Transverse colon (tissue), 4 donors: Measurements from ENCODE around the gene SNX32. TPM values are rescaled to one million over a fixed set of nuclear protein-coding genes. Genes with fewer than 3 reads are reported as not detected.
"Not testable (repeated sequence)": the region's sequence is repeated elsewhere in the genome, so short reads cannot be mapped to it uniquely, and the experiment has no call there.

ENCODE experiments used
- DNase-seq: peaks from one replicate; pipeline ENCODE4 v3.0.0-alpha.2; 2019
- H3K27ac ChIP-seq, 4 donors: fragments of 200-600 bp; sonication (generic); 2 replicates each; pipeline ENCODE4 v1.5.1; 2016 to 2018; ENCODE audit warnings: inconsistent platforms in 4 of 4
- H3K27me3 ChIP-seq: fragments of 200-600 bp; sonication (generic); 2 replicates; pipeline ENCODE4 v1.5.1; 2017; ENCODE audit warnings: inconsistent platforms
- H3K36me3 ChIP-seq, 4 donors: fragments of 200-600 bp; sonication (generic); 2 replicates each; pipeline ENCODE4 v1.5.1; 2017 to 2019; ENCODE audit warnings: inconsistent platforms in 4 of 4
- H3K4me1 ChIP-seq, 4 donors: fragments of 200-600 bp; sonication (generic); 2 replicates each; pipeline ENCODE4 v1.5.1; 2017 to 2020; ENCODE audit warnings: inconsistent platforms in 4 of 4
- H3K4me3 ChIP-seq, 4 donors: fragments of 200-600 bp; sonication (generic); 1 replicate in 1 of 4; 2 replicates in 3 of 4; pipeline versions ENCODE4 v1.5.1 to v1.6.1; 2017 to 2019; ENCODE audit warnings: inconsistent platforms in 4 of 4
- H3K9me3 ChIP-seq, 2 donors: fragments of 200-600 bp; sonication (generic); 2 replicates each; pipeline ENCODE4 v1.5.1; 2017 to 2019; ENCODE audit warnings: inconsistent platforms in 2 of 2
- CTCF ChIP-seq, 5 experiments: fragments of 200-600 bp in 3 of 5; fragments of 450-650 bp in 2 of 5; sonication (generic) in 3 of 5; IDR thresholded peaks; 1 replicate in 2 of 5; 2 replicates in 3 of 5; pipeline ENCODE4 v1.5.1; 2016 to 2017; ENCODE audit warnings: antibody characterized with exemption in 5 of 5, inconsistent platforms in 3 of 5, mild to moderate bottlenecking in 2 of 5, moderate library complexity in 1 of 5
- EP300 ChIP-seq: sonication (generic); formaldehyde crosslinking; IDR thresholded peaks from one replicate; pipeline ENCODE4 v1.6.1; 2017; ENCODE audit warnings: antibody characterized with exemption, low read depth
- POLR2A ChIP-seq: fragments of 450-650 bp; IDR thresholded peaks from one replicate; pipeline ENCODE4 v1.6.1; 2016; ENCODE audit warnings: antibody characterized with exemption, mild to moderate bottlenecking, moderate library complexity
- POLR2AphosphoS5 ChIP-seq, 3 donors: sonication (generic); formaldehyde crosslinking; IDR thresholded peaks; one replicate each; pipeline ENCODE4 v1.6.1; 2016; ENCODE audit warnings: antibody characterized with exemption in 3 of 3
- WGBS, 2 donors: methylation state at CpG; one replicate each; pipeline ENCODE4 v1.1.5; 2018; ENCODE audit warnings: low coverage in 1 of 2; 5-methylcytosine and 5-hydroxymethylcytosine counted together
- in situ Hi-C, 4 donors: fragments of 200-750 bp; cut with MboI; loops; one replicate each; pipeline versions ENCODE4 v1.15.0 to v1.15.1; 2017; ENCODE audit warnings: low sequenced_read_pairs in 3 of 4, low pct_ligation_motif_present in 1 of 4, low pct_unique_long_range_greater_than_20kb in 1 of 4
- intact Hi-C: fragments of 100-400 bp; cut with DNase I; formaldehyde crosslinking; loops from one replicate; pipeline ENCODE4 v1.15.1; 2023; ENCODE audit warnings: low total_unique reads
- total RNA-seq, 4 donors: library from RNA; depleted of rRNA; stranded (reverse); fragments of >200 nt; gene quantifications; one replicate each; pipeline ENCODE4 v1.1.0, GENCODE V29; 2016

The SNX32 gene
- total RNA-seq, 4 donors from 2014 or later, result 0.60 to 10.0 (median 1.6) TPM; not detected in 1

- in situ Hi-C loops, result loop anchor here in 2 of 4 donors (25.0 kb wide), 1 partner anchor 96 kb away; no protein-coding TSS in a partner anchor
- peaks cover 39 to 72% (median 58%) of the 10 kb centered on the region in 4 donors for H3K4me1 ChIP-seq
Observed at GRCh38 chr11:65891219-65892136, 57.7 kb downstream of the SNX32 start.

DNA sequence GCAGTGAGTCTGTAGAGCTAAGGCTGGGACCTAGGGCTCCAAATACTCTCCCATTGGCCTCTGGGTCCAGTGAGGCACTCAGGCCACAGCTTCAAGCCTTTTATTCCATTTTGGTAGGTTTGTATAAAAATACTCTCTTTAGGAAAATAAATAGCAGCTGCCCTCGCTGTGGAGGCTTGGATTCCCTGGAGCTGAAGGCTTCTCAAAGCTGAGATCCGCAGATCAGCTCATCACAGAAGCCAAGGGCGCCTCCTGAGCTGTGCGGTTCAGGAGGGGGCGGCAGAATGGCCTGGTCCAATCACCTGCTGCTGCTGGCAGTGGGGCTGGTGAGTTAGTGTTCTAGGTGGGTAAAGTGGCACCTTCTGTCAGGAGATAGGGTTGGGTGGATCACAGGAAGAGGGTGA, 58.4 kb downstream of the SNX32 start:
- in situ Hi-C loops, result loop anchor here in 2 of 4 donors (25.0 kb wide), 1 partner anchor 95 kb away; no protein-coding TSS in a partner anchor
- DNase-seq, result peak; percentile 8
- peaks cover 39 to 66% (median 57%) of the 10 kb centered on the region in 4 donors for H3K4me1 ChIP-seq
- H3K27me3 ChIP-seq, H3K36me3 ChIP-seq, intact Hi-C loops, H3K9me3 ChIP-seq: not testable (repeated sequence)
- peak overlapping the region; percentile 95 to 99 (median 97) for H3K27ac ChIP-seq
- WGBS, 2 donors, result 70% methylated on average over 5 of the region's 5 CpGs; no CpG with 5 or more reads in 1 of the 2 donors
- peak overlapping the region in 2 of 4 donors; percentile 65 to 79 for H3K4me3 ChIP-seq

More at GRCh38 chr11:65891219-65892136, 57.7 kb downstream of the SNX32 start:
- Histone ChIP-seq H3K27me3 (no peaks in the 10 kb centered on the region), H3K9me3 (no peaks in the 10 kb centered on the region), H3K36me3 (no peaks in the 10 kb centered on the region), H3K27ac (peak overlapping the region; percentile 95 to 99 (median 97)), H3K4me3 (peak overlapping the region; percentile 45 to 79 (median 69))
- TF ChIP-seq POLR2A, result peak; percentile 17
- TF ChIP-seq CTCF (IDR thresholded peaks at IDR 0.05), result no peak
- peak in 1 of 3 donors; percentile 22 for TF ChIP-seq POLR2AphosphoS5 (IDR thresholded peaks at IDR 0.05)
- no peak for TF ChIP-seq EP300
- 5% methylated on average over 54 of the region's 57 CpGs; no CpG with 5 or more reads in 1 of the 2 donors for WGBS, 2 donors
- intact Hi-C loops, result no loop called here
- no peak for DNase-seq

- in situ Hi-C loops, result loop anchor here in 2 of 4 donors (25.0 kb wide), 1 partner anchor 95 kb away; no protein-coding TSS in a partner anchor
- no peak for DNase-seq
- WGBS, 2 donors, result 76 to 80% methylated on average over 3 to 10 of the region's 10 CpGs
- Histone ChIP-seq H3K4me3 (peak overlapping the region in 1 of 4 donors; percentile 25), H3K9me3 (no peaks in the 10 kb centered on the region), H3K4me1 (peaks cover 34 to 59% (median 50%) of the 10 kb centered on the region in 4 donors), H3K36me3 (no peaks in the 10 kb centered on the region), H3K27ac (peak overlapping the region; percentile 95 to 99 (median 97)), H3K27me3 (no peaks in the 10 kb centered on the region)
- no peak for TF ChIP-seq POLR2AphosphoS5 (IDR thresholded peaks at IDR 0.05)
- no peak for TF ChIP-seq EP300
- no peak for TF ChIP-seq CTCF (IDR thresholded peaks at IDR 0.05)
- no peak for TF ChIP-seq POLR2A
- intact Hi-C loops, result no loop called here
Observed at GRCh38 chr11:65892661-65893317, 59.0 kb downstream of the SNX32 start.

DNA sequence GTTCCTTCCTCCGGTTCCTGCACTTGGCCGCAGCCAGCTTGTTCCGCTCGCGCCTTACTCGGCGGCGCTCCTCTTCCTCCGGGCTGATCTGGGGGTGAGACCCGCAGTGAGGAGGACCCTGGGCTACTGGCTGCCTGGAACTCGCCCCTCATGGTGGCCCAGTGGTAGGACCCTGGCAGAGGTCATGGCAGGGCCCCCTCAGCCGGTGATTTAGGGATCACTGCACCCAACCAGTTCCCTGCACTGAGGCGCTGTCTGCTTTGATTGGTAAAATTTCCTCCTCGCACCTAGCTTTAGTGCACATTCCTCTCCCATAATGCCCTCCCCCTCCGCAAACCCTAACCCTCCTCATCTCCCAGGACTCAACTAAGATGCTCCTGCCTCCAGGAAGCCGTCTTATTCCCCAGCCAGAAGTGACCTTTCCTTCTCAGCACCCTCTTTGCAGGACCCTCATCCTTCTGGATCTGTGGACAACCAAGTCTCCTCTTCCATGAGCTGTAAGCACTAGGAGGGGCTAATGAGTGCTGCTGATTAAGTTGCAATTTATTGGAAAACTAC, 60.4 kb downstream of the SNX32 start:
- peak overlapping the region in 2 of 4 donors; percentile 16 to 25 for H3K4me3 ChIP-seq

More for the DNA sequence above, 60.4 kb downstream of the SNX32 start:
- Histone ChIP-seq H3K36me3 (no peaks in the 10 kb centered on the region), H3K9me3 (no peaks in the 10 kb centered on the region), H3K27me3 (peaks cover 11% of the 10 kb centered on the region), H3K27ac (peak overlapping the region; percentile 95 to 99 (median 97)), H3K4me1 (peaks cover 33 to 58% (median 46%) of the 10 kb centered on the region in 4 donors)
- intact Hi-C loops, result no loop called here
- no peak for DNase-seq
- 56 to 86% methylated on average over 2 to 16 of the region's 16 CpGs for WGBS, 2 donors
- in situ Hi-C loops, result loop anchor here in 2 of 4 donors (25.0 kb wide), 1 partner anchor 93 kb away; no protein-coding TSS in a partner anchor
- TF ChIP-seq POLR2AphosphoS5 (IDR thresholded peaks at IDR 0.05) (no peak), POLR2A (no peak), EP300 (no peak), CTCF (IDR thresholded peaks at IDR 0.05) (no peak)
